ENCODE results near the gene PUM1. TPM values are rescaled to one million over a fixed set of nuclear protein-coding genes. Genes with fewer than 3 reads are reported as not detected.

PUM1 gene
- total and polyA plus RNA-seq, 10 of the 15 experiments (the other 5 are each of a cell fraction or from before 2014, with no cell fraction given), result 21.4 to 75.3 (median 42.4) TPM

- intact Hi-C loops (cut with micrococcal nuclease; ENCODE audit: unreplicated experiment), result no loop called here
- no peaks in the 10 kb centered on the region for H3K36me3 ChIP-seq (ENCODE audit: control insufficient read depth in 2 of 2, insufficient read depth in 2 of 2, low read length in 1 of 2)
- ChIA-PET CTCF (no interaction called here), POLR2A (no interaction called here), RAD21 (ENCODE audit: unreplicated experiment) (no interaction called here), SMC1A (ENCODE audit: uncharacterized antibody, unreplicated experiment) (no interaction called here)
- no peaks in the 10 kb centered on the region for H3K4me1 ChIP-seq (ENCODE audit: control insufficient read depth, insufficient read depth, low read length)
- H3K27me3 ChIP-seq (replicated peaks in 1 of 2; ENCODE audit: control insufficient read depth in 2 of 2, insufficient read depth in 2 of 2, low read length in 1 of 2), result no peaks in the 10 kb centered on the region
- 73% methylated on average over 15 of the region's 16 CpGs for WGBS (ENCODE audit: insufficient coverage, insufficient replicate concordance, low lambda C conversion rate, missing lambda C conversion rate)
- DNase-seq (ENCODE audit: low read depth, low spot score) (no peak), ATAC-seq (no peak), FAIRE-seq (no peak)
- H3K4me2 ChIP-seq (ENCODE audit: control insufficient read depth, insufficient read depth), result no peak overlapping the region
- no peaks in the 10 kb centered on the region for H4K20me1 ChIP-seq (ENCODE audit: control insufficient read depth, insufficient read depth)
- no peak overlapping the region for H3K9ac ChIP-seq (ENCODE audit: control insufficient read depth, insufficient read depth, low read length)
- H3K9me3 ChIP-seq (replicated peaks; ENCODE audit: control insufficient read depth, insufficient read depth, low read length), result no peaks in the 10 kb centered on the region
- BruUV-seq (replicated peaks), result no TSS peak
- H3K27ac ChIP-seq (ENCODE audit: control insufficient read depth, insufficient read depth), result no peak overlapping the region
- no peak overlapping the region for H3K4me3 ChIP-seq
- H3K79me2 ChIP-seq (ENCODE audit: control insufficient read depth, insufficient read depth, low read length), result no peaks in the 10 kb centered on the region
- in situ Hi-C loops (cut with MboI), result no loop called here
- H2AFZ ChIP-seq (ENCODE audit: control insufficient read depth, low read depth, low read length), result no peak overlapping the region
- no peak for TF ChIP-seq RAD21 (IDR thresholded peaks at IDR 0.05; ENCODE audit: insufficient read depth, low read depth, low read length)
- TF ChIP-seq IKZF2 (IDR thresholded peaks at IDR 0.05), result no peak
- no peak for TF ChIP-seq PBX3 (IDR thresholded peaks at IDR 0.05; ENCODE audit: insufficient replicate concordance, low read depth, low read length)
- no peak for TF ChIP-seq CBX5 (IDR thresholded peaks at IDR 0.05; ENCODE audit: low read depth)
- TF ChIP-seq RCOR1 (conservative IDR thresholded peaks at IDR 0.05; ENCODE audit: low read depth, low read length), result no peak
- TF ChIP-seq CUX1 (IDR thresholded peaks at IDR 0.05; ENCODE audit: insufficient replicate concordance, low read depth, low read length), result no peak
- TF ChIP-seq MTA3 (IDR thresholded peaks at IDR 0.05; ENCODE audit: borderline replicate concordance, low read length), result no peak
- TF ChIP-seq REST (IDR thresholded peaks at IDR 0.05; ENCODE audit: low read depth, low read length), result no peak
- TF ChIP-seq USF1 (IDR thresholded peaks at IDR 0.05; ENCODE audit: borderline replicate concordance, extremely low read length, insufficient read depth, low read depth, low read length), result no peak
- no peak for TF ChIP-seq SP1 (IDR thresholded peaks at IDR 0.05; ENCODE audit: low read depth, low read length)
- no peak for TF ChIP-seq NBN (IDR thresholded peaks at IDR 0.05)
- no peak for TF ChIP-seq PAX5 (IDR thresholded peaks at IDR 0.05; ENCODE audit: borderline replicate concordance, low read depth, low read length)
- TF ChIP-seq IKZF1 (conservative IDR thresholded peaks at IDR 0.05), result no peak
These were observed 19.5 kb upstream of the PUM1 start for GRCh38 chr1:31084782-31085569.

Measured in GM12878 (cell line).